IMR-90 (cell line): Measurements from ENCODE around the gene RFX5. TPM values are rescaled to one million over a fixed set of nuclear protein-coding genes. Genes with fewer than 3 reads are reported as not detected.

ENCODE experiments used
- ATAC-seq: fragments of 200-7000 bp; cut with Tn5 transposase; 2 replicates; pipeline ENCODE4 v1.9.1; 2020; ENCODE audit warnings: low read depth, mild to moderate bottlenecking, moderate library complexity
- BruUV-seq: library from RNA; stranded (reverse); fragments of 400-500 nt; replicated peaks from 2 replicates; lab custom pipeline; 2021; lab: Mats Ljungman, UMichigan
- CTCF ChIA-PET: fragments of 300-600 bp; formaldehyde crosslinking; extraction: SDS; loops from one replicate; lab custom pipeline; 2021; ENCODE audit warnings: antibody characterized with exemption; lab: Yijun Ruan, JAX
- POLR2A ChIA-PET: fragments of 300-600 bp; sonication (Branson Sonifier 250); formaldehyde crosslinking; loops from one replicate; lab custom pipeline; 2022; ENCODE audit warnings: antibody characterized with exemption; ENCODE audit not compliant: unreplicated experiment; lab: Charles Lee
- DNase-seq: peaks from one replicate; pipeline ENCODE4 v3.0.0; 2013
- H2AFZ ChIP-seq: replicated peaks from 2 replicates; pipeline ENCODE3; 2013; ENCODE audit warnings: low read length, mild to moderate bottlenecking; ENCODE audit not compliant: poor library complexity
- H2AK5ac ChIP-seq: 2 replicates; pipeline ENCODE4 v1.6.1; 2013; ENCODE audit warnings: low read depth, low read length, inconsistent platforms
- H2AK9ac ChIP-seq: replicated peaks from 2 replicates; pipeline ENCODE3; 2013; ENCODE audit warnings: mild to moderate bottlenecking, low read depth, low read length, moderate library complexity; ENCODE audit not compliant: poor library complexity
- H2BK120ac ChIP-seq: 2 replicates; pipeline ENCODE4 v1.6.1; 2013; ENCODE audit warnings: low read depth, low read length, inconsistent platforms
- H2BK15ac ChIP-seq: 3 replicates; pipeline ENCODE4 v1.6.1; 2013; ENCODE audit warnings: low read depth, low read length, inconsistent platforms
- H2BK20ac ChIP-seq: 2 replicates; pipeline ENCODE4 v1.6.1; 2013; ENCODE audit warnings: low read depth, mild to moderate bottlenecking, inconsistent platforms, low read length, moderate library complexity
- H2BK5ac ChIP-seq: 2 replicates; pipeline ENCODE4 v1.6.1; 2013; ENCODE audit warnings: mild to moderate bottlenecking, low read depth, low read length, inconsistent platforms; ENCODE audit not compliant: poor library complexity, severe bottlenecking
- H3K14ac ChIP-seq: replicated peaks from 2 replicates; pipeline ENCODE4 v1.6.1; 2013; ENCODE audit warnings: low read depth, low read length, inconsistent platforms
- H3K18ac ChIP-seq: 2 replicates; pipeline ENCODE4 v1.6.1; 2013; ENCODE audit warnings: low read depth, low read length, control low read depth
- H3K23ac ChIP-seq: 2 replicates; pipeline ENCODE4 v1.6.1; 2013; ENCODE audit warnings: low read depth, low read length, inconsistent platforms
- H3K27ac ChIP-seq: 2 replicates; pipeline ENCODE4 v1.5.1; 2013; ENCODE audit warnings: mild to moderate bottlenecking, control low read depth, low read length; ENCODE audit not compliant: insufficient read depth
- H3K27me3 ChIP-seq: 2 replicates; pipeline ENCODE4 v1.6.1; 2013; ENCODE audit warnings: low read length; ENCODE audit not compliant: control insufficient read depth, insufficient read depth
- H3K36me3 ChIP-seq: 2 replicates; pipeline ENCODE4 v1.6.1; 2013; ENCODE audit warnings: low read length, mixed read lengths; ENCODE audit not compliant: control insufficient read depth, insufficient read depth
- H3K4ac ChIP-seq: 2 replicates; pipeline ENCODE4 v1.6.1; 2013; ENCODE audit warnings: low read depth, low read length, inconsistent platforms
- H3K4me1 ChIP-seq: 2 replicates; pipeline ENCODE4 v1.6.1; 2013; ENCODE audit warnings: low read length, mixed read lengths; ENCODE audit not compliant: control insufficient read depth, insufficient read depth
- H3K4me2 ChIP-seq: 2 replicates; pipeline ENCODE4 v1.6.1; 2013; ENCODE audit warnings: low read depth, mild to moderate bottlenecking, control low read depth, low read length, moderate library complexity
- H3K4me3 ChIP-seq: 2 replicates; pipeline ENCODE4 v1.5.1; 2013; ENCODE audit warnings: low read depth, mild to moderate bottlenecking, control low read depth, low read length, moderate library complexity; ENCODE audit not compliant: insufficient read depth
- H3K56ac ChIP-seq: 2 replicates; pipeline ENCODE4 v1.6.1; 2013; ENCODE audit warnings: low read length, inconsistent platforms; ENCODE audit not compliant: insufficient read depth; ENCODE audit errors: extremely low read depth
- H3K79me1 ChIP-seq, 2 experiments: 2 replicates each; pipeline ENCODE4 v1.6.1; 2013; ENCODE audit warnings: low read length in 2 of 2, inconsistent platforms in 1 of 2, low read depth in 1 of 2
- H3K9ac ChIP-seq: 2 replicates; pipeline ENCODE4 v1.6.1; 2013; ENCODE audit warnings: low read depth, low read length, control low read depth
- H3K9me1 ChIP-seq: 2 replicates; pipeline ENCODE4 v1.6.1; 2013; ENCODE audit warnings: low read length, inconsistent platforms; ENCODE audit not compliant: insufficient read depth
- H3K9me3 ChIP-seq: 2 replicates; pipeline ENCODE4 v1.6.1; 2013; ENCODE audit warnings: low read length; ENCODE audit not compliant: control insufficient read depth, insufficient read depth
- H4K20me1 ChIP-seq: 2 replicates; pipeline ENCODE4 v1.6.1; 2013; ENCODE audit warnings: low read length, inconsistent platforms; ENCODE audit not compliant: insufficient read depth
- H4K5ac ChIP-seq: 2 replicates; pipeline ENCODE4 v1.6.1; 2013; ENCODE audit warnings: mild to moderate bottlenecking, low read depth, low read length, control low read depth
- H4K8ac ChIP-seq, 2 experiments: 2 replicates each; pipeline ENCODE4 v1.6.1; 2013; ENCODE audit warnings: low read depth in 2 of 2, low read length in 2 of 2, control low read depth in 1 of 2, inconsistent platforms in 1 of 2
- H4K91ac ChIP-seq: 2 replicates; pipeline ENCODE4 v1.6.1; 2013; ENCODE audit warnings: low read depth, low read length, inconsistent platforms; ENCODE audit not compliant: insufficient read depth
- BHLHE40 ChIP-seq: fragments of 150-350 bp; IDR thresholded peaks from 2 replicates; pipeline ENCODE4 v1.6.1; 2016; ENCODE audit warnings: mild to moderate bottlenecking, low read depth, low read length
- CEBPB ChIP-seq: IDR thresholded peaks from 2 replicates; pipeline ENCODE4 v1.6.1; 2012; ENCODE audit warnings: low read depth, low read length, improper control_type of control experiment
- CHD1 ChIP-seq: IDR thresholded peaks from 2 replicates; pipeline ENCODE4 v1.6.1; 2012; ENCODE audit warnings: low read depth, low read length, improper control_type of control experiment
- FOS ChIP-seq: fragments of 150-350 bp; IDR thresholded peaks from 2 replicates; pipeline ENCODE4 v1.6.1; 2016; ENCODE audit warnings: low read depth, low read length
- MAFK ChIP-seq: IDR thresholded peaks from 2 replicates; pipeline ENCODE4 v1.6.1; 2012; ENCODE audit warnings: low read depth, low read length, improper control_type of control experiment
- MAZ ChIP-seq: IDR thresholded peaks from 2 replicates; pipeline ENCODE4 v1.6.1; 2012; ENCODE audit warnings: low read depth, mild to moderate bottlenecking, low read length, improper control_type of control experiment, moderate library complexity, borderline replicate concordance
- MXI1 ChIP-seq: IDR thresholded peaks from 2 replicates; pipeline ENCODE4 v1.6.1; 2012; ENCODE audit warnings: low read depth, mild to moderate bottlenecking, low read length, moderate library complexity, borderline replicate concordance
- POLR2A ChIP-seq: IDR thresholded peaks from 2 replicates; pipeline ENCODE4 v1.6.1; 2012; ENCODE audit warnings: mild to moderate bottlenecking, low read depth, low read length
- RAD21 ChIP-seq: IDR thresholded peaks from 2 replicates; pipeline ENCODE4 v1.6.1; 2012; ENCODE audit warnings: low read length, improper control_type of control experiment
- RCOR1 ChIP-seq: IDR thresholded peaks from 2 replicates; pipeline ENCODE4 v1.6.1; 2012; ENCODE audit warnings: mild to moderate bottlenecking, low read length, improper control_type of control experiment; ENCODE audit not compliant: insufficient replicate concordance
- RFX5 ChIP-seq: IDR thresholded peaks from 2 replicates; pipeline ENCODE4 v1.8.0; 2012; ENCODE audit warnings: low read depth, mild to moderate bottlenecking, low read length, moderate library complexity
- SMC3 ChIP-seq: fragments of 150-350 bp; IDR thresholded peaks from 2 replicates; pipeline ENCODE4 v1.6.1; 2016; ENCODE audit warnings: low read depth, mild to moderate bottlenecking, antibody characterized with exemption, low read length, moderate library complexity
- WGBS, 2 experiments: methylation state at CpG; one replicate each; pipeline versions ENCODE4 v1.1.5 to v1.1.7; 2013; ENCODE audit warnings: missing lambda C conversion rate in 2 of 2; ENCODE audit not compliant: insufficient read length in 1 of 2; ENCODE audit errors: extremely low coverage in 2 of 2; 5-methylcytosine and 5-hydroxymethylcytosine counted together
- dilution Hi-C: fragments of 300-500 bp; cut with HindIII; formaldehyde crosslinking; loops from one replicate; pipeline ENCODE4 v1.14.3; 2018; ENCODE audit warnings: low sequenced_read_pairs; ENCODE audit not compliant: unreplicated experiment
- in situ Hi-C: fragments of 300-500 bp; cut with MboI; formaldehyde crosslinking; loops from 3 replicates; pipeline ENCODE4 v1.14.3; 2019; ENCODE audit warnings: low sequenced_read_pairs, inconsistent platforms, mixed read lengths
- intact Hi-C: fragments of 100-400 bp; cut with micrococcal nuclease; formaldehyde crosslinking; loops from 2 replicates; pipeline ENCODE4 v1.10.0; 2022
- polyA plus RNA-seq, 3 experiments: library from polyadenylated mRNA; depleted of rRNA; stranded (reverse); fragments of >200 nt; gene quantifications; 2 replicates each; pipeline ENCODE4 v1.2.3, GENCODE V29; 2012; ENCODE audit warnings: low replicate concordance in 1 of 3
- total RNA-seq: library from RNA; depleted of rRNA; stranded (reverse); fragments of >200 nt; gene quantifications from 2 replicates; pipeline ENCODE4 v1.2.3, GENCODE V29; 2012
- TF ChIP-seq, protein P1 (sequence below): fragments of 150-350 bp; IDR thresholded peaks from 2 replicates; pipeline ENCODE4 v1.6.1; 2016; ENCODE audit warnings: low read depth, mild to moderate bottlenecking, low read length, moderate library complexity, borderline replicate concordance
- TF ChIP-seq, protein P2 (sequence below): fragments of 150-350 bp; IDR thresholded peaks from 2 replicates; pipeline ENCODE4 v1.6.1; 2017; ENCODE audit warnings: mild to moderate bottlenecking, antibody characterized with exemption, low read length, low read depth

RFX5 gene
- total and polyA plus RNA-seq, 2 of the 4 experiments (the other 2 are of a cell fraction): 29.3 to 44.4 TPM

DNA sequence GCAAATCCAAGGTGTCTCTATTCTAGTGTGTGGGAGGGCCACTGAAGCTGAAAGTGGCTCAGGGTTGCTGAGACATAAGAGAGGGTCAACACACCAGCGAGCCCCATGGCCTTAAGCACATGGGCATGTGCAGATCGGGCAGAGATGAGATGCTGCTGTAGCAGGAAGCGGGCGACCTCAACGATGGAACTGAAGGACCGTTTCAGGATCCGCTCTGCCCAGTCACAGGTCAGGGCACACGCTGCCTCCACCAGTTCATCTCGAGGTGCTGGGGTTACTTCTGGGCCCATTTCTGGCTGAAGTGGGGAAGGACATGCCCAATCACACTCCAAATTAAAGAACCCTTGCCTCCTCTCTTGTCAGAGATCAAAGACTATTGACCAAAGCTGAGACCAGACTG, 3.5 kb downstream of the RFX5 start:
- Histone ChIP-seq H3K4me1 (peaks cover 7% of the 10 kb centered on the region), H4K5ac (no peak overlapping the region), H2BK15ac (no peak overlapping the region), H2BK5ac (no peak overlapping the region), H3K27me3 (no peaks in the 10 kb centered on the region), H3K4ac (no peak overlapping the region), H3K27ac (no peak overlapping the region), H3K9me1 (peaks cover 10% of the 10 kb centered on the region), H2AK9ac (no peak overlapping the region), H3K23ac (no peak overlapping the region), H3K4me3 (no peak overlapping the region), H3K9ac (no peak overlapping the region), H3K14ac (no peak overlapping the region), H2BK120ac (no peak overlapping the region), H3K9me3 (no peaks in the 10 kb centered on the region), H3K18ac (no peak overlapping the region), H2BK20ac (no peak overlapping the region), H4K8ac (no peak overlapping the region), H3K4me2 (no peak overlapping the region), H3K36me3 (peaks cover 23% of the 10 kb centered on the region), H2AK5ac (no peak overlapping the region), H3K79me1 (peaks cover 12 to 22% of the 10 kb centered on the region in 2 experiments), H2AFZ (no peak overlapping the region), H4K20me1 (no peaks in the 10 kb centered on the region), H3K56ac (no peak overlapping the region), H4K91ac (no peak overlapping the region)
- ChIA-PET POLR2A (interaction anchor here (0.6 kb wide), 1 partner anchor 89 kb away, joined by 7 read pairs; the partner anchor contains the start of gene PSMD4), CTCF (no interaction called here)
- 57% methylated on average over 2 of the region's 9 CpGs; no CpG with 5 or more reads in 1 of the 2 experiments for WGBS, 2 experiments
- no peak for TF ChIP-seq SMC3
- TF ChIP-seq MAFK: no peak
- TF ChIP-seq BHLHE40: no peak
- no peak for TF ChIP-seq FOS
- no peak for TF ChIP-seq RFX5
- TF ChIP-seq MAZ: no peak
- no peak for TF ChIP-seq CHD1
- no peak for TF ChIP-seq POLR2A
- TF ChIP-seq, protein P1, sequence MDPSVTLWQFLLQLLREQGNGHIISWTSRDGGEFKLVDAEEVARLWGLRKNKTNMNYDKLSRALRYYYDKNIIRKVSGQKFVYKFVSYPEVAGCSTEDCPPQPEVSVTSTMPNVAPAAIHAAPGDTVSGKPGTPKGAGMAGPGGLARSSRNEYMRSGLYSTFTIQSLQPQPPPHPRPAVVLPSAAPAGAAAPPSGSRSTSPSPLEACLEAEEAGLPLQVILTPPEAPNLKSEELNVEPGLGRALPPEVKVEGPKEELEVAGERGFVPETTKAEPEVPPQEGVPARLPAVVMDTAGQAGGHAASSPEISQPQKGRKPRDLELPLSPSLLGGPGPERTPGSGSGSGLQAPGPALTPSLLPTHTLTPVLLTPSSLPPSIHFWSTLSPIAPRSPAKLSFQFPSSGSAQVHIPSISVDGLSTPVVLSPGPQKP: no peak
- TF ChIP-seq RAD21: no peak
- TF ChIP-seq CEBPB: no peak
- no peak for TF ChIP-seq MXI1
- TF ChIP-seq, protein P2, sequence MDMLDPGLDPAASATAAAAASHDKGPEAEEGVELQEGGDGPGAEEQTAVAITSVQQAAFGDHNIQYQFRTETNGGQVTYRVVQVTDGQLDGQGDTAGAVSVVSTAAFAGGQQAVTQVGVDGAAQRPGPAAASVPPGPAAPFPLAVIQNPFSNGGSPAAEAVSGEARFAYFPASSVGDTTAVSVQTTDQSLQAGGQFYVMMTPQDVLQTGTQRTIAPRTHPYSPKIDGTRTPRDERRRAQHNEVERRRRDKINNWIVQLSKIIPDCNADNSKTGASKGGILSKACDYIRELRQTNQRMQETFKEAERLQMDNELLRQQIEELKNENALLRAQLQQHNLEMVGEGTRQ: no peak
- no peak for TF ChIP-seq RCOR1
- DNase-seq (no peak), ATAC-seq (no peak)
- in situ Hi-C loops (loop anchor here (5.0 kb wide), 1 partner anchor 41 kb away; no protein-coding TSS in a partner anchor), dilution Hi-C loops (no loop called here), intact Hi-C loops (loop anchor here (5.0 kb wide), 1 partner anchor 146 kb away; the partner anchor contains the start of gene PIP5K1A)
- no TSS peak for BruUV-seq
